ENCODE results near the gene ECHS1.

The ECHS1 gene

DNA sequence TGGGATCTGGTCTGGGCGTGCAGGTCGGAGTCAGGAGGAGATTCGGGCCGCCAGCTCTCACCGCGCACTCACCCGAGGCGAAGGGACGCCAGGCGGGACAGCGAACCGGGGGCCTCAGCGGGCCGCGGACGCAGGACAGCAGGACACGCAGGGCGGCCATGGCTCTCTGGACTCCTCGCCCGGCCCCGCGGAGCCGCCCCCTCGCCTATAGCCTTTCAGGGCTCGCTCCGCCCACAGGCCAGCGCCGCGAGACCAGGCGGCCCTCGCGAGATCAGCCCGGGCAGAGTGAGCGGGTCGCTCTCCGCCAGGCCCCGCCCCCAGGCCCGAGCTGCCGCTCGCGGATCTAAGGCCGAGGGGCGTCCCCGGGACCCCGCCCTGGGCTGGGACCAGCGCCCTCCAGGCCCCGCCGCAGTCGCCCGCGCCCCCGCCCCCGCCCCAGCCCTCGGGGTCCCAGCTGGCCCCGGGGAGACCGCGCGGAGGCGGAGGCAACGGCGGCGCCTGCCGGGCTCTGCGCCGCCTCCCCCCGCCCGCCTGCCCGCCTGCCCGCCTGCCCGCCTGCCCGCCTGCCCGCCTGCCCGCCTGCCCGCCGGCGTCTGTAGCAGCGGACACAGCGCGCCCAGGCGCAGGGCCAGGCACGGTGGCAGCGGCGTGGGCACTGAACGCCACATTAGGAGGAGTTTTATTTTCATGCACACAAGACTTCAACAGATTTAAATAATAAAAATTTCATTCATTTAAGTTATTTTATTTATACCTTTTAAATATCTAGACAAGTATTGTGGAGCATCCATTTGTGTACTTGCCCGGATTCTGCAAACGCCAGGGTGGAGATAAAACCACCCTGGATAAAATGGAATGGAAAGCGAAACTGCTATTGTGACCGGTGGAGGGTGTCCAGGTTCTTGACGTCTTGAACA lies at the start of gene ECHS1:
Gene ECHS1 (minus strand): TSS at position 181 of the 917 bp plus-strand sequence. CDS start 21 bp downstream, at position 160.
- TF ChIP-seq, protein P1, sequence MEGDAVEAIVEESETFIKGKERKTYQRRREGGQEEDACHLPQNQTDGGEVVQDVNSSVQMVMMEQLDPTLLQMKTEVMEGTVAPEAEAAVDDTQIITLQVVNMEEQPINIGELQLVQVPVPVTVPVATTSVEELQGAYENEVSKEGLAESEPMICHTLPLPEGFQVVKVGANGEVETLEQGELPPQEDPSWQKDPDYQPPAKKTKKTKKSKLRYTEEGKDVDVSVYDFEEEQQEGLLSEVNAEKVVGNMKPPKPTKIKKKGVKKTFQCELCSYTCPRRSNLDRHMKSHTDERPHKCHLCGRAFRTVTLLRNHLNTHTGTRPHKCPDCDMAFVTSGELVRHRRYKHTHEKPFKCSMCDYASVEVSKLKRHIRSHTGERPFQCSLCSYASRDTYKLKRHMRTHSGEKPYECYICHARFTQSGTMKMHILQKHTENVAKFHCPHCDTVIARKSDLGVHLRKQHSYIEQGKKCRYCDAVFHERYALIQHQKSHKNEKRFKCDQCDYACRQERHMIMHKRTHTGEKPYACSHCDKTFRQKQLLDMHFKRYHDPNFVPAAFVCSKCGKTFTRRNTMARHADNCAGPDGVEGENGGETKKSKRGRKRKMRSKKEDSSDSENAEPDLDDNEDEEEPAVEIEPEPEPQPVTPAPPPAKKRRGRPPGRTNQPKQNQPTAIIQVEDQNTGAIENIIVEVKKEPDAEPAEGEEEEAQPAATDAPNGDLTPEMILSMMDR (IDR thresholded peaks at IDR 0.05; ENCODE audit: low read depth, low read length, missing control alignments) = no peak
- no peak for DNase-seq (ENCODE audit: low read depth)
- H3K4me3 ChIP-seq (ENCODE audit: low read depth, low read length) = peak within 1 kb of the TSS; percentile 90

DNA sequence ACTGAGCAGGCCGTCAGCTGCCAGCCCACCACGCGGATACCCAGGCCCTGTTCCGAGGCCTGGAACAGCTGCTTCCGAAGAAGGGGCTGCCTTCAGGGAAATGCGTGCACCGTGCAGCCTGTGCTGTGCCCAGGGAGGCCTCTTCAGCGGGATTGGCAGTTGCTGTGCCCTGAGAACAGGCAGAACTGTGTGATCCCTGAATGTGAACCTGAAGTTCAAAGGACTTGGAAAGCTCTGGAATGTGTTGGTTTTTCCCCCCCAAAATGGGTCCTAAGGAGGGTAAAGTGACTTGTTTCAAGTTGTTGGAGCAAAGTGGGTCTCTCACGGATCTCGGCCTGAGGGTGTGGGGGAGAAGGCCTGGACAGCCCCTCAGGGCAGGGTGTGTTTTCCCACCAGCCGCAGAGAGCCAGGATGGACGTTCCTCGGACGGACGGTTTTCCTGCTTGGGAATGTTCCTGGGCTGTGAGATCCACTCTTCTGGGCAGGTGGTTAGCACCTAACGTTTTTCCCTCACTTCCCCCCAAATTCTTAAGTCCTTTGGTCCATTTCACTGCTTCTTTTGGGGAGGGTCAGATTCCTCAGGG lies 49.2 kb upstream of the ECHS1 start:
- TF ChIP-seq, protein P1 (IDR thresholded peaks at IDR 0.05; ENCODE audit: low read depth, low read length, missing control alignments) = no peak
- DNase-seq (ENCODE audit: low read depth) = no peak
- no peak overlapping the region for H3K4me3 ChIP-seq (ENCODE audit: low read depth, low read length)

DNA sequence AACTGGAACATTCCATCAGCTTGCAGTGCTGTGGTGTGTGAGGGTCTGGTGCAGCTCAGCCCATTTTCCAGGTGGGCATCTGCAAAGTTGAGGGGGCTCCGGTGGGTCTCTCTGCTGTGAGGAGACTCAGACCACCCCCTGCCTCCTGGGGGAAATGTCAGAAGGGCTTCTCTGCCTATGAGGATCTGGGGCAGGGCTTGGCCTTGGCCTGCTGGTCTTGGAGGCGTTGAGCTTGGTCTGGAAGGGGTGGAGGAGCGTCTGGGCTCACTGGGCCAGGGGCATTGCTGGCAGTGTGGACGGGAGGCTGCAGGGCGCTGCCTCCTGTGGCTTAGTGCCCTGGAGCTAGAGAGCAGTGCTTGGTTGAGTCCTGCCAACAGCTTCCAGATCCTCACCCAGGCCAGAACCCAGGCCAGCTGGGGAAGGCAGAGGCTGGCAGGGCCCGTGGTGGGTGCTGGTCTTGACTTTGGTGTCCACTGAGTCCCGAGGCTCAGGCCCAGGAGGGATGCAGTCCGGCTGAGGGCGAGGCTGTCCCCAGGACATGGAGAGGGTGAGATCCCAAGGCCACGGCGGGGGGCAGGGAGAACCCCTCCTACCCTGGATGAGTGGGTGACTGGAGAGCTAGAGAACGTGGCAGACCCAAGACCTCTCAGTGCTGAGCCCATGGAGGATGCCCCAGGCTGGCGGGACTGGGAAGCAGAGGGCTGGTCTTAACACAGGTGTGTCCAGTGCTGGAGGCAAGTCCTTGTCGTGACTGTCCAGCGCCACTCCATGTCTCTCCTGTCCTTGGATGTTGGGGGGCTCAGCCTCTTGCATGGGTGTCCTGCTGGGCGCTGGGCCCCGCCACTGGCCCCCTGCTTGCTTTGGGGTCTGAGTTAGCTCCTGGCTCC lies 48.4 kb upstream of the ECHS1 start:
- no peak for DNase-seq (ENCODE audit: low read depth)
- TF ChIP-seq, protein P1 (IDR thresholded peaks at IDR 0.05; ENCODE audit: low read depth, low read length, missing control alignments) = no peak
- no peak overlapping the region for H3K4me3 ChIP-seq (ENCODE audit: low read depth, low read length)

DNA sequence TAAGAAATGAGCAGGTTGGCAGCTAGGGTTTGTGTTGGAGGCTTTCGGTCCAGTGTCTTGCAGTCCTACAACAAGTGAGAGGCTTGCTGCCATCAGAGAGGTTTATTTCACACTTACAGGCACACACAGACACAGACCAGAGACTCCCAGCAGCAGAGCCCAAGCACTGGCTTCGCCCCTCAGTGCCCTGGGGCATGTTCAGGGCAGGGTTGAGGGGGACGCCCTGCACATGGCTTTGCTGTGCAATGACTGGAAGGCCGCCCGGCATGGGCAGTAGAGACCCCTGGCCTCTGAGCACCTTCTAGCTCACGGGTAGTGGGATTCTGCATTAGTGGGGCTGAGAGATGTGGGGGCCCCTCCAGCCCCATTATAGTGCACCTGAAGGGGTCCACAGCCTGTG lies 47.4 kb upstream of the ECHS1 start:
- no peak overlapping the region for H3K4me3 ChIP-seq (ENCODE audit: low read depth, low read length)
- TF ChIP-seq, protein P1 (IDR thresholded peaks at IDR 0.05; ENCODE audit: low read depth, low read length, missing control alignments) = no peak
- DNase-seq (ENCODE audit: low read depth) = no peak

DNA sequence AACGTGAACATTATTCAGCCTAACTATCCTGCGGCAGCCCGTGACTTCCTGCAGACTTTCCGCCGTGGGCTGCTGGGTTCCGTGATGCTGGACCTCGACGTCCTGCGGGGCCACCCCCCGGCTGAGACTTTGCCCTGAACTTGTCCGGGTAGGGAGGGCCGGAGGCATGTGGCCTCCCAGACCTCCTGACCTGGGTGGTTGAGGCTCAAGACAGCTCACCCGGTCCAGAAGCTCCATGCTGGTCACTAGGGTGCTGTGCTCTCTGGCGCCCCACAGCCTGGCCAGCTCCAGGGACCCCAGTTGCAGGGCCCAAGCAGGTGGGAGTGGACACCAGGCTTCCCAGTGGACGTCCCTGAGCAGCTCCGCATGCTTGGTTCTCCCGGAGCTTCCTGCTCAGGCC lies 46.9 kb upstream of the ECHS1 start:
- TF ChIP-seq, protein P1 (IDR thresholded peaks at IDR 0.05; ENCODE audit: low read depth, low read length, missing control alignments) = no peak
- no peak for DNase-seq (ENCODE audit: low read depth)

DNA sequence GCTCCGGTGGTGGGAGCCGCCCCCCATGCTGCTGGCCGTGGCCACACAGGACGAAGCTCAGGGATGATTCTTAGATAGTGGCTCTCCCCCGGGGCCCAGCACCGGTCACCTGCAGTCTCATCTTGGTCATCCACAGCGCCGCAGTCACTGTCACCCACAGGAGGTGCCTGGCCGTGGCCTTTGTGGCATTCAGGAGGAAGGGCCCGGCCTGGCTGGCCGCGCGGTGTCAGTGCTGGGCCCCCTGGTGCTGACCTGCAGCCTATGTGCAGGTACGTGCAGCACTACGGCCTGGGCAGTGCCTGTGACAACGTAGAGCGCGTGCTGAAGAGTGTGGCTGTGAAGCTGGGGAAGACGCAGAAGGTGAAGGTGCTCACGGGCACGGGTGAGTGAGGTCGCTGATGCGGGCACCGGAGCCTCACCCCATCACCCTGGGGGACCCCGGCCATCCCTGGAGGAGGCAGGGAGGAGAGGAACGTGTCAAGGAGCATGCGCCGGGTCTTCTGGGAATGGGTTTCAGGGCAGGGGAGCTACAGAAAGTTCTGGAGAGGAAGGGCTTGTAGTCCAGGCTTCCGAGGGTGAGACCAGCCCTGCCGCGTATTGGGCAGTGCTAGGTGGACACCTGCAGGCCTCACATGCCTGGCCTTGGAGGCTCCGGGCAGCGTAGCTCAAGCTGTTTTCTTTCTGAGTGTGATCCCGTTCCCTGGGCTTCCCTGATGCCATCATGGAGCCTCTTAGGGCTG lies 46.2 kb upstream of the ECHS1 start:
- no peak for DNase-seq (ENCODE audit: low read depth)
- TF ChIP-seq, protein P1 (IDR thresholded peaks at IDR 0.05; ENCODE audit: low read depth, low read length, missing control alignments) = no peak
- no peak overlapping the region for H3K4me3 ChIP-seq (ENCODE audit: low read depth, low read length)

More for the DNA sequence above, 46.9 kb upstream of the ECHS1 start:
- H3K4me3 ChIP-seq (ENCODE audit: low read depth, low read length) = no peak overlapping the region
